Renal cortical epithelial cell (primary cell): Measurements from ENCODE around the gene SEC24D. TPM values are rescaled to one million over a fixed set of nuclear protein-coding genes. Genes with fewer than 3 reads are reported as not detected.
A peak's percentile ranks its signal among the peaks of the same experiment; 100 is the strongest.

ENCODE experiments used
- DNase-seq: peaks from one replicate; pipeline ENCODE4 v3.0.0-alpha.2; 2011; ENCODE audit warnings: low read depth
- total RNA-seq: library from RNA; depleted of rRNA; stranded (reverse); fragments of >200 nt; gene quantifications from 2 replicates; pipeline ENCODE4 v1.2.3, GENCODE V29; 2014

SEC24D gene
- total RNA-seq, 1 donor from 2014 or later: 62.1 TPM

DNA sequence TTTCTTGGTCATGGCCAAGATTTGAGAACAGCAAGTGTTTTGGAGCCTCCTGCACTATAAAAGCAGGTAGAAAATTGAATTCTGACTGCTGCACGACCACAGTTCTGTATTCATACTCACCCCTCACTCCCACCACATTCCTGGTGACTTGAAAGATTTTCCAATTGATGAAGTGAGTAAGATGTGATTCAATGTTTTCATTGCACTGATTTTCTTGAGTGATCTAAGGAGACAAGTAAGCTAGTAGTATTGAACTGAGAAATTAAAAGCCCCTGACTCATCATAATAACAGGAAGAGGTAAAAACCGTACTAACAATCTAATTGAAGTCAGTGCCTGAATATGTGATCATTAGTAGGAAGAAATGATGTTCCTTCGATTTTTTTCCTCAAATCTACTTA, 6.1 kb upstream of the SEC24D start:
- peak; percentile 93 for DNase-seq

DNA sequence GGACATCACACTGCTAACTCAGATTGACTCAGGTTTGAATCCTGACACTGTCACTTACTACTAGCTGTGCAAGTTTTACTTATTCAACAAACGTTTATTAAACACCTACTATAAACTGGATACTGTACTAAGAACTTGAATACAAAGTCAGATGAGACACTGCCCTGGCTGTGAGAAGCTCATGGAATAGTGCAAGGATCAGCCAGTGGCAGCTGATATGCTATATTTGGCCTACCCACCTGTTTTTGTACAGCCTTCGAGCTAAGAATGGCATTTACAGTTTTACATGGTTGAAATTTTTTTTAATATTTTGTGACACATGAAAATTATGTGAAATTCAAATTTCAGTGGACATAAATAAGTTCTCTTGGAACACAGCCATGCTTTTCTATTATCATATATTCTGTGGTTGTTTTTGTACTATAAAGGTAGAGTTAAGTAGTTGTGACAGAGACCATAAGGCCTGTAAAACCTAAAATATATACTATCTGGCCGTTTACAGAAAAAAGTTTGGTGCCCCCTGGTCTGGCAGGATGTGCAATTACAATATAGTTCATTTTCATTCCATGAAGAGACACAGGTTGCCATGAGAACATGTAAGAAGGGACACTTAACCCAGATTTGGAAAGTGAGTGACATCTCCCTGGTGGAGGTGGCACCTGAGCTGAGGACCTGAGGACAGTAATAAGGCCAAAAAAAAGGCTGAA, 3.4 kb upstream of the SEC24D start:
- no peak for DNase-seq

DNA sequence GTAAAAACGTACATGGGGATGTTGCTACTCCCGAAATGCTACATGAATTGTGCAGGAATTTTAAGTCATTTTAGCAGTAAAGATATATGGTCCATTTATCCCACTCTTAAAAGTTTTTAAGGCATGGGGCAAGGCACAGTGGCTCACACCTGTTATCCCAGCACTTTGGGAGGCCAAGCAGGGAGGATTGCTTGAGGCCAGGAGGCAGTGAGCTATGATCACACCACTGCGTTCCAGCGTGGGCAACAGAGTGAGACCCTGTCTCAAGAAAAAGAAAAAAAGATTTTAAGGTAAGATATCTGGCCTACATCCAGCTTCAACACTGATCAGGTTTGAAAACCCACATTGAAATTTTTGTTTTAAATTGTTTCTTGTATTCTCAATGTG, 1.2 kb upstream of the SEC24D start:
- no peak for DNase-seq

DNA sequence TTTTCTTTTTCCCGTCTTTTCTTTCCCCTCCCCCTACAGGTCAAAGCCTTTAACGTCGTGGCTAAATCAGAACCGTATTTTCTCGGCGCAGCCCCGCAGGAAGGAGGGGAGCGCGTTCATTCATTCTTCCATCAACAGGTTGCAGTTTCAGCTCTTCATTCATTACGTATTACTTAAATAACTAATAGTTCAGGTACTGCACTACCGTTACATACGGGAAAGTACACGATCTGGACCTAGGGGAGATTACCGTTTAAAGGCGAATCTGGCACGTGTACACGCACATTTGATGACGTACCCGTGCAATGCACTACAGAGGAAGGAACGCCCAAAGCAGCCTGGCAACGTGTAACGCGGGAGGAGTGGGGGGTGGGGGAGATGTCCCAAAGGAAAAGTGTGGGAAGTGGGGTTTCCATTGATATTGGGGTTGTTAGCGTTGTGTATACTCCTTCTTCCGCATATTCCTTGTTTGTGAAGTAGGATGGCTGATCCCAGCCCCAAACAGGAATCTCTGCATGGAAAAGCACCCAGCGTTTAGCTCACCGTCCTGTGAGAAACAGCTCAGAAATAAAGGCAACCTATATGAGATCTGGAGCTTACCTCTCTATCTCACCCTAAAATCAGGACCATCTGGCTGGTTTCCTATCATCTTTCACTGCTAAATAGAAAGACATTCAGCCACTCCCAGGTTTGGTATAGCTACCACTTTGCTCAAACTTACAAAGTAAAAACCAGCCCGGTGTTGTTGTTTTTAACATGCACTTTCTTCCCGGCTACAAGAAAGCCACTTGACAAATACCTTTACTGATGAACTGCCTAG, 585 bp upstream of the SEC24D start:
- peak; percentile 47 for DNase-seq

DNA sequence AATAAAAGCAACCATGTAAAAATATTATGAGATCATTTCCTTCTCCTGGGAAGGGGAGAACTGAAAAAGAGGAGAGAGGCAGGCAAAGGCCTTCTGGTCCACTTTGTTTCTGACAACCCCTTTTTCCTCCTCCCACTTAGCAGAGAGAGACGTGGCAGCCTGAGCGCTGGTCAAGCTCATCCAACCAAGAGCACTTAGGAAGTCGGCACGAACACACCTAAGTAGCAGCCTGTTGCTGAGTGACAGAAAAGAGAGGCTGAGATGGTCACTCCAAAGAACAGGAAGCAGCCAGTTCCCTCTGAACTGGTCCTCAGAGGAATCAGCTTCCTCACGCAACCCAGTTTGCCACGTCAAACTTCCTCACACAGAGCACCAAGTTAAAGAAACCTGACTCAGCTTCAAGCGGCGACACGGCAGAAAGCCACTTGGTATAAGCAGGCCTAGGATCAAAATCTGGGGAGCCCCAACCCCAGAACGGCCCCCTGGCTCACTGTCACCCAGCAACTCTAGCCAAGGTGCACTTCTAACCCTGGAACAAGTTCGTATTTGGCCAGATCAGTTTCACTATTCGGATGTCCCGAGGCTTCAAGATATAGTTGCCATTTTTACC, 861 bp downstream of the SEC24D start:
- peak; percentile 91 for DNase-seq

DNA sequence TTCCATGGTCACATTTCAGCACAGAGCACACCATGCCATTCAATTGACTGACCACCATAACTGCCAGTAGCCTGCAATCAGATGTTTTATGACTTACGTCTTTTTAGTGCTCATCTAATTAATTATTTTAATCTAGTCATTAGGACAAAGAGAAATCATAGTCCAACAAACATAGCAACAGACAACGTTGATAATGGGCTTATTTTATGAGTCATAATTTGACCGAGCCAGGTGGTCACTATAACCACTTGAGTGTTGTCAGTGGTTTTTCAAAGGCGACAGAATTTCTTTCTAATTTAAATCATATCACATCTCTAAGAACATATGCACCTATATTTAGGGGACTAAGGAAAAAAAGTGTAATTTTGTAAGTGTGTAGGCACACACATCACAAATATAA, 1.9 kb downstream of the SEC24D start:
- DNase-seq: no peak

DNA sequence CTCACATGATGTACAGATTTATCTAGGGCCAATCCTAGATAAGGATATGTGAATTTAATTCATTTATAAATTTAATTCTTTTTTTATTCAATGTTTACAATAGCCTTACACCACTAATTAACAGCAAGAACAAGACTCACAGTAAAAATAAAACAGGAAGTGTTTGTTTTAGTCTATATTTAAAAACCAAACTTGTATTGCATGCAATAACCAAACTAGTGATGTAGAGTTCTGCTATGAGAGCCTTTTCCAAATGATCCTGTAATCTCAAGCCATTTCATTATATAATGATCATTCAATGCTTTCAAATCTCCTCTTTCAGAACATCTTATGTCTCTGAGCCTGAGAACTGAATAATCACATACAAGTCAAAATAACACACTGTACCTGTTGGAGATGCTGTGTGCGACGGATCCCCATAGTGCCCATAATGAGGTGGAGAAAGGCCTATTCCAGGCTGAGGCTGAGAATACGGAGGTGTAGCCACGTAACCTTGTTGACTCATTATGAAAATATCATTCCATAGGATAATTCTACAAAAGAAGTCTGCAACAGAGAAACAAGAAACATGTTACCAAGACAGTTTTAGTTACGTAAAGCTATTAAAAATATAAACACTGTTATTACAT, 2.6 kb downstream of the SEC24D start:
- DNase-seq: no peak

DNA sequence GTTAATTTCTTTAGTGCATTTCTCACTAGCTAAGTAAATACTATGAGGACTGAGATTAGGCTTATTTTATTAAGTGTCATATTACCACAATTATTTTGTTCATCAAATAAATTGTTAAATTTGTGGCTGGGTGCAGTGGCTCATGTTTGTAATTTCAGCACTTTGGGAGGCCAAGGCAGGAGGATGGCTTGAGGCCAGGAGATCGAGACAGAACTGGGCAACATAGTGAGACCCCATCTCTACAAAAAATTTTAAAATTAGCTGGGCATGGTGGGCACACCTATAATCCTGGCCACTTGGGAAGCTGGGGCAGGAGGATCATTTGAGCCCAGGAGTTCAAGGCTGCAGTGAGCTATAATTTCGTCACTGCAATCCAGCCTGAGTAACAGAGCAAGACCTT, 6.8 kb downstream of the SEC24D start:
- no peak for DNase-seq

DNA sequence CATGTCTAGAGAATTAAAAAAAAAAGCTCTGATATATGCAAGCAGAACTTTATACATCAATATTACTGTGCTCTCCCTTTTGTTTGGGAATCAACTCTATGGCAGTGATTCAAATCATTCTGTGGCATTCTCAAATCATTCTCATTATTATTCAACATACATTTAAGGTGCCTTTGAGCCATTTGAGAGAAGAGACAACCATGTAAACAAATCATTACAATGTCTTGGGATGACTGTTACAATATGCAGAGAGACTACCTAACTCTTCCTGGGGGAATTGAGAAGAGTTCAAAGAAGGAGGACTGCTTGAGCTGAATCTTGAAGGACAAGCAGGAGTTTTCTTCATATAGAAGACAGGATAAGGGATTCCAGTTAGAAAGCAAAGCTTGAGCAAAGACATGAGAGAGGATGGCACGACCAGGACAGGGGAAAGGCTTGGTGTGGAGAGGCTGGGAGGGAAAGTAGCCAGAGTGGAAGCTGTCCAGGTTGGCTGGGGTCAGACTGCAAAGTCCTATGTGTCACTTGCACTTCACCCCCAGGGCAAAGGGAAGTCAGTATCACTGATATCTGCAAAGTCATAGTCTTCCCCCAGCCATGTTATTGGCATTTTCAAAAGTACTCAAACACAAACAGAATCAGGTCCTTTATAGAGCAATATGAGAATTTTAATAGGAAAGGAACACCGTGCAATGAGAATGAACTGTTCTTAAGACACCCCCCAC, 9.0 kb downstream of the SEC24D start:
- no peak for DNase-seq

DNA sequence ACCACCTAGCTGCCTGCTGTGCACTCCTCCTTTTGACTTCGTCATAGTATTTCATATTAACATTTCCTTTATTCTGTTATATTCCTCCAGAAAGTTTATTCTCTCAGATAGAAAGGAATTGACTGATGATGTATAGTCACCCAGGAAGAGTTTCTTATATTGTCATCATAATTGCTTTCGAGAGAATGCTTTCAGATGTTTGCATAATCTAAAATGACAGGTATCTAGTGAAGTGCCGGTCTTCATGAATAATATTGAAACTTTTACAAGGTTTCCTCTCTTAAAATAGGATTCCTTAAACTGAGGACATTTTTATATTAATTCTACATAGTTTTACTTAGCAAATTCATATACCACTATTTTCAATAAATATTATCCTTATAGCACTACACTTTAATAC, 10.1 kb downstream of the SEC24D start:
- DNase-seq: no peak

DNA sequence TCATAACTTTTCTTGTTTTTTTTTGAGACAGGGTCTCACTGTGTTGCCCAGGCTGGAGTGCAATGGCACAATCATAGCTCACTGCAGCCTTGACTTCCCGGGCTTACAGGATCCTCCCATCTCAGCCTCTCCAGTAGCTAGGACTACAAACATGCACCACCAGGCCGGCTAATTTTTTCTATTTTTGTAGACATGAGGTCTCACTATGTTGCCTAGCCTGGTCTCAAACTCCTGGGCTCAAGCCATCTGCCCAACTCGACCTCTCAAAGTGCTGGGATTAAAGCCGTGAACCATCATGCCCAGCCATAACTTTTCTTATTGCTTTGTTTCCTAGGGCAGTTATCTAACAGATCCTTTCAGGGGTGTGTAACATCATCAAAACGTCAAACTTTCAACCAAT, 11.8 kb downstream of the SEC24D start:
- DNase-seq: no peak

DNA sequence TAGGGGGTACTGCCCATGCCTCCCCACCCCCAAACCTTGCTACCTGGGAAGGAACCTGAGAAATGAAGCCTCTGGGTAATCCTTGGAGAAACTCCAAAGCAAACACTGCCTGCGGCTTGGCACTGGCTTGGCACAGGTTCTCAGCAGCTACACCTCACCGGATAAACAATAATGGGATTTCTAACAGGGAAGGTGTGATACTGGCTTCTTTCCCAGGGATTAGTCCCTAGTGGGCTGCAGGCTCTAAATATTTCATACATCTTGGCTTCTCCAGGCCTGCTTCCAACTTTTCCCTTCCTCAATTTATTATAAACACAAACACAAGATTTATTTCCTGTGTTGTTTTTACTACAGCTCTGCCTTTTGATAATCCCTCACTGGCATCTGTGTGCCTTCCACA, 12.5 kb downstream of the SEC24D start:
- peak; percentile 82 for DNase-seq

DNA sequence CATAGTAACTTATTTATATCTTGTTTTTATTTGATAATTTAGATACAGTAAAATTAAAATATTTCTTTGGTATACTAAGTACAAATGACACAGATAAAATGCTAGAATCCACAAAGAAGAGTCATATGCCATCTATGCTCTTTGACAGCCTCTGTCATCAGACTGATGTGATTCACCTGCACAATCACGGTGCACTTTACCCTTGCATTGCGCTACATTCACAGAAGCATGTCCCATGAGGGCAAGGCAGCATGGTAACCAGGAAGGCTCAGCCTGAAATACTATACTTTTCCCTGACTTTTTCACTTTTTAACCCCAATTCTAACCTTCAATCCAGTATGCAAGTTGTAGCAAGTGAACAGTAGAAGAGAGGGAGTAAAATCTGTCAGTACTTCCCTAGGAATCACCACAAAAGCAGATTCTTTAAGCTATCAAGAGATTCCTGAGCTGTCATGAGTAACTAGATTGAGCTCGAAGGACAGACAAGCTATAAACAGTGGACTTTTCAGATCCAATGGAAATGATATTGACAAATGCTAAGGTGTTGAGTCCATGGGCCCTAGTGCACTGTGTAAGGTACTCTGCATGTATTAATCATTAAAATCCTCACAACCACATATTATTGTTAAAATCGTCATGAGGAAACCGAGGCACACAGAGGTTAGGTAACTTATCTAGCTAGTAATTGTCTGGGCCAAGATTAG, 14.2 kb downstream of the SEC24D start:
- DNase-seq: peak; percentile 15

DNA sequence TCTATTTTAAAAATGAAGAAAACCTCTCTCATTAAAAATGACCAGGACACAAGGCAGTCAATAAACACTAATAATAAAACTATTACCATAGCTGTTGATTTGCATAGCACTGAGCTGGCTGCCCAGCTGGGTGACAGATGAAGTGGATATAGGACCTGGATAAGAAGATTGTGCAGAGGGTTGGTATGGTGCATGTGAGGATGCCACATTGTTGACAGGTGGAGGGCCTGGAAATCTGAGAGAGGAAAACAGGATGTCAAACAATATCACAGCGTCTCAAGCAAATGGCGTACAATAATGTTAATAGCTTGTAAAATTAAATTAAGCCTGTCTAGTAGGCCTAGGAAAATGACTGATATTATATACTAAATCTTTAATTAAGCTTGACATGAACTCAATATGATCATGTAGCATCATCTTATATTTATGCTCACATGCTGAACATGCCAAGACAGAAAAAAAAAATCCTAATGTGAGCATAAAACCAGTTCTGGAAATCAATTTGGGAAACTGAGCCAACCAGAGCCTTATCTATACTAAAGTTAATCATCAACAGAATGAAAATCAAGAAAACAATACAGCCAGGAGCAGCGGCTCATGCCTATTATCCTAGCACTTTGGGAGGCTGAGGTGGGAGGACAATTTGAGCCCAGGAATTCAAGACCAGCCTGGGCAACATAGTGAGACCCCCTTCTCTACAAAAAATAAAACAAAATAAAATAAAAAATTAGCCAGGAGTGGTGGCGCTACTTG, 18.6 kb downstream of the SEC24D start:
- no peak for DNase-seq

DNA sequence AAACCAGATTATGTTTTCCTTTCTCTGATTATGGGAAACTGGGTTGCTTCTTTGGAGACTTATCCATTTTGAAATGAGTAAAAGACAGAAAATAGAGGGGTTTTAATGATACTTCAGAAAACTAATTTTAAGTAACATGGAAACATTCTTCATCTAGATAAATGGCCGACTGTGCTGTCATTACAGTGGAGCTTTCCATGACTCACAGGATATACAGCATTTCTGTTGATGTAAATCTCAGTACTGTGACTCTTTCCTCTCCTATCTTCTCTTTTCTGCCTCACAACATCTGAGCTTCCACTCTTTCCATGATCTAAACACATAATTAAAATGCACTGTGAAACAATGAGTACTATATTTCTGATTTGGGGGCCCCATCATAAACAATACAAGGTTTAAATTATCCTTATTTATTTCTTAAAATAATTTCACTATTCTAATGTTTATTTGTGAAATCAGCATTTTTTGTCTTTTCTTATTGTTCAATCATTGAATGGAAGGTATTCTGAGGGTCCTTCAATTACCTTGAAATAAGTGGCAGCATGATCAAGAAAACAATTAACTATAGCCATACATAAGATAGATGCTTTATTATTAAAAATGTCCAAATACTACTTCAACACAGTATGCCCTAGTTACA, 19.3 kb downstream of the SEC24D start:
- no peak for DNase-seq

DNA sequence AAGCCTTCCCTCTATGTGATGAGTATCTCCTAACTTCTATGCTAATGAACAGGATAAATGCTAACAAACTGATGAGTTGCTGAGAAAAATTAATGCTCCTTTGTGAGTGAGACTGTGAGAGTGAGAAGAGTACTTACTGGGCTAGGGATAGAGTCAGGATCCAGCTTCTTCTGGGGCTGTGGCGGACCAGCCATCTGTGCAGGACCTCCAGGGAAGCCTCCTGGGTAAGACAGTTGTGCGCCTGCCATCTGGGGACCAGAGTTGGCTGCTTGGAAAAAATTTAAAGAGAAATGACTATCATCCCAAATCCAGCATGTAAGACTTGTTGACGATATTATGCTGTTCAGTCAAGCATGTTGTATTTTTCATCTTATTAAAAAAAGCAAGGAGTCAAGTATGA, 21.0 kb downstream of the SEC24D start:
- DNase-seq: no peak

DNA sequence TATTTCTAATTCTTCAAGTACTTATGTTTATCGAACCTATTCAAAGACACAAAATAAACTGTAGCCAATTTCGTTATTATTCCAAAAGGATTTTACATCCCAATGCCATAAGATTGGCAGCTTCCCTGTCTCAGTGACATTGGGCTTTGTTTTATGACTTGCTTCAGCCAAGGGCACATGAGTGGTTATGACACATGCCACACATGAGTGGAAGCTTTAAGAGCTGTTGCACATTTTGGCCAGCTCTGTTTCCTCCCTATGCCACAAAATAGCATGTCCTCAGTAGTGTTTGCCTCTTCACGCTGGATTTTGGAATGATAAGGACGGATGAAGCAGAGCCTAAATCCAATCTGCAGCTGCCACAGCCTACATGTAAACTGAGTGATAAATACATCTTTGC, 21.9 kb downstream of the SEC24D start:
- DNase-seq: no peak

DNA sequence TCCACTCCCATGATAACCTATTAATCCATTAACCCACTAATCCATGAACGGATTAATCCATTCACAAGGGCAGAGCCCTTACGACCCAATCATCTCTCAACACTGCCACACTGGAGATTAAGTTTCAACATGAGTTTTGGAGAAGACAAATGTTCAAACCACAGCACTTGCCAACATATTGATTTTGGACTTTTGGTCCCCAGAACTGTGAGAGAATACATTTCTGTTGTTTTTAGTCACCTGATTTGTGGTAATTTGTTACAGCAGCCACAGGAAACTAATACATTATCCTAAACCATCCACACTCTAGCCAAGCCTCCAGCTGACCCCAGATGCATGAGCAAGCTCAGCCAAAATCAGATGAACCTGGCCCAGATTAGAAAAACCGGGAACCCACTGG, 22.4 kb downstream of the SEC24D start:
- no peak for DNase-seq

DNA sequence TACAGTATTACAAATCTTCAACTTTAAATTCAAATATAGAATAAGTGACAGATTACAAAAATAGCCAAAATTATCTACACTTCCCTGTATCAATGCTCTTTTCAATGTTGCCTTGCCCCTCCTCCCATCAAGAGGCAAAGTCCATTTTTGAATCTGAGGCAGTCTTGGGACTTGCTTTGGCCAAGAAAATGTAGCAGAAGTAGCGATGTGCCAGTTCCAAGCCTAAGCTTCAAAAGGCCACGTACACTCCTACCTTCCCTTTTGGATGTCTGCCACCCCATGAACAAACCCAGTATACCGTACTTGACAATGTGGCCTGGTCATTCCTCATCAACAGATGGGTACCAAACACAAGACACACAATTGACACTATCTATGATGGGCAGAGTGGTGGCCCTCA, 24.1 kb downstream of the SEC24D start:
- DNase-seq: no peak
